SK-N-MC (cell line): Measurements from ENCODE around the gene GPC6.

ENCODE experiments used
- EZH2 ChIP-seq: fragments of 200-600 bp; sonication (generic); IDR thresholded peaks from one replicate; pipeline ENCODE4 v1.6.1; 2017; ENCODE audit warnings: antibody characterized with exemption
- POLR2AphosphoS5 ChIP-seq: IDR thresholded peaks from 2 replicates; pipeline ENCODE4 v1.6.1; 2012; ENCODE audit warnings: mild to moderate bottlenecking, low read depth, low read length, borderline replicate concordance

- TF ChIP-seq EZH2, result no peak
- TF ChIP-seq POLR2AphosphoS5, result no peak
Observed at GRCh38 chr13:93183302-93183701, 43.3 kb upstream of the GPC6 start.
